Stimulated activated CD4-positive, alpha-beta T cell treated with anti-CD3 and anti-CD28 coated beads, Interleukin-12 subunit alpha, Interleukin-12 subunit beta, amount 100 ng/mL, for 4 hours (primary cell): Measurements from ENCODE around the gene RBM38.
A peak's percentile ranks its signal among the peaks of the same experiment; 100 is the strongest.
"Not testable (repeated sequence)": the region's sequence is repeated elsewhere in the genome, so short reads cannot be mapped to it uniquely, and the experiment has no call there.

Experiments
- DNase-seq: peaks from one replicate; pipeline ENCODE4 v3.0.0-alpha.2; 2020

RBM38 gene

GRCh38 chr20:57421253-57422220 lies 30.3 kb downstream of the RBM38 start:
- DNase-seq, result no peak

DNA sequence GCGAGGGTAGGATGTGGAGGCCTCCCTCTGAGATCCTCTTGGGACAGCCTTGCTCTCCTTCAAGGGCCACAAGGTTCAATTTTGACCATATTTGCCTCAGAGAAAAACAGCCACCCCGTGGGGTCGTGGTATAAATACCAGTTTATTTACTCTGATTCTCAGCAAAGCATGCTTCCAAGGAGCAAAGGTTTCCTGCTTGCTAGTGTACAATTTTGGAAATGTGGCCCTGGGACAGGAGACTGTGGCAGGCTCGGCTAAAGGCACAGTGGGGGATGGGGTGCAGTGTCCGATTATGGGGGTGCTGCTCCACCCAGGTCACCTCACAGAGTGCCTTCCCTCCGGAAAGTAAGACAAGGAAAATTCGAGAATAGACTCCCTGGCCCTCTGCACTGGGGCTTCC lies 31.1 kb downstream of the RBM38 start:
- DNase-seq, result no peak

DNA sequence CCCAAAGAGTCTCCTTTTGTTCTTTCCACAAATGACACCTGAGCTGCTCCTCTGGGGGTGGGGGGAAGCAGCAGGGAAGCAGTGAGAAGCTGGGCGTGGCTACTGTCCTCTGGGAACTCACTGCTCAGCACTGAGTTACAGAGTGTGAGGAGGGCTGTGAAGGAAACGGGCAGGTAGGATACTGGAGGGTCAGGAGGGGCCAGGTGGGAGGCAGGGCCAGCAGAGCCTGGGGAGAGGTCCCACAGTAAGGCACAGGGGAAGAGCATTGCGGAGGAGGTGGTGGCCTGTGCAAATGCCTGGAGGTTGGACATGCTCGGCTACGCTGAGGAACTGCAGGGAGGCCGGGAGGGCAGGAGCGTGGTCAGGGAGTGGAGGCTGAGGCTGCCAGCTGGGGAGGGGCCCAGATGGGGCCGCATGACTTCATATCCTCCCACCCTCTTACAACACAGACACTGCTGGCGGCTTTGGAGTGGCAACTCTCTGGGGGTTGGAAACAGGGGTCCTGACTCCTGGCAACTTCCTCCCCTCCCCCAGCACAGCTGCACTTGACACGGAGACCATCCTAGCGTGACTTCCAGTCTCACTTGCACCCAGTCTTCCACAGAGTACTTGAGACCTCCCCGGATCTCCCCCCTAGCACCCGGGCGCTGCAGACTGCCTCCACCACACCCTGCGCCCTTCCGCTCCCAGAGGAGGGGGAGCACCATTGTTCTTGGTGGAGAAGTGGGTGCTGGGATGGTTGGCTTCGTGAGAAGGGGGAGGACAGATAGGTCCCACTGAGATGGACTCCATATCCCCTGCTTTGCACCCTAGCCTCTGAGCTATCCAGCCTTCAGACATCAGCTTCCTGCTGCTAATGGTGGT lies 34.2 kb downstream of the RBM38 start:
- no peak for DNase-seq

GRCh38 chr20:57426271-57426689 lies 35.1 kb downstream of the RBM38 start:
- DNase-seq, result no peak

GRCh38 chr20:57426831-57427230 lies 35.6 kb downstream of the RBM38 start:
- DNase-seq, result no peak

- no peak for DNase-seq
Observed at GRCh38 chr20:57428324-57429158, 37.3 kb downstream of the RBM38 start.

GRCh38 chr20:57429159-57429496 lies 37.9 kb downstream of the RBM38 start:
- DNase-seq, result no peak

DNA sequence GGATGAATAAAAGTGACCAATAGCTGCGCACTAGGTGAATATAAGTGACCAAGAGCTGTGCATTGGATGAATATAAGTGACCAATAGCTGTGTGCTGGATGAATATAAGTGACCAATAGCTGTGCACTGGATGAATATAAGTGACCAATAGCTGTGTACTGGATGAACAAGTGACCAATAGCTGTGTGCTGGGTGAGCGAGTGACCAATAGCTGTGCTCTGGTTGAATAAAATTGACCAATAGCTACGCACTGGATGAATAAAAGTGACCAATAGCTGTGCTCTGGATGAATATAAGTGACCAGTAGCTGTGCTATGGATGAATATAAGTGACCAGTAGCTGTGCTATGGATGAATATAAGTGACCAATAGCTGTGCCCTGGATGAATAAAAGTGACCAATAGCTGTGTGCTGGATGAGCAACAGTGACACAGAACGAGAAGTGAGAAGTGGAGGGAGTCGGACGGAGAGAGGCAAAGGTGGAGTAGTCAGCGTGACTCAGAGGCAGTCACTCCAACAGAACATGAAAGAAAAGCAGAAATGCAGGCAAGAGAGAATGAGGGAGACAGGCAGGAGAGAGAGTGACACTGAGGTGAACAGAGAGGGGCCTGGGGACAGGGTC lies 38.5 kb downstream of the RBM38 start:
- no peak for DNase-seq

- DNase-seq, result not testable (repeated sequence)
Observed at GRCh38 chr20:57430201-57430596, 39.0 kb downstream of the RBM38 start.

GRCh38 chr20:57431539-57431835 lies 40.3 kb downstream of the RBM38 start:
- DNase-seq, result no peak

GRCh38 chr20:57432480-57432861 lies 41.3 kb downstream of the RBM38 start:
- no peak for DNase-seq

DNA sequence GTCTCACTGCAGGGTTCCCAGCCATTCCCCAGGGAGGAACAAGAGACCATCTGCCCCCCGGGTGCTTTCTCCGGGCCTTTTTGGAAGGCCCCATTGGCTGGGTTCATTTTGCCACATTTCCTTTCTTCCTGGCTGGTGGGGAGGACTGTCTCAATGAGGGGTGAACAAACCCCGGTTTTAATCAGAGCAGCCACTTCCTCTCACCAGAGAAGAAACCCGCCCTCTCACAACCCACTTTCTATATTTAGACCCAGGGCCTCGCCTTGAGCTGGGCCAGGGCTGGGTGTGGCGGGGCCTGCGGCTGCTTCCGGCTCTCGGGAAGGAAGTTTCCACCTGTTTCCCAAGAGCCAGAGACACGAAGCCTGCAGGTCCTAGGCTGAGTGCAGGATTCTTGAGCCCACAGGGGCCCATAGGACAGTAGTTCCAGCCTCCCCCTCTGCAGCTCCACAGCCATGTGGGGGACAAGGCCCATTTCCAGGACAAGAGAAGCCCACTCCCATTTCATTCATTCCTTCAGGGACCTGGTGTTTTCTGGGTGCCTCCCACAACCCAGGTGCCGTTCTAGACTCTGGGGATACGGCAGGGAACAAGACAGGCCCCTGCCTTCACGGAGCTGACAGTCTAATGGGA lies 41.8 kb downstream of the RBM38 start:
- DNase-seq, result peak; percentile 41

DNA sequence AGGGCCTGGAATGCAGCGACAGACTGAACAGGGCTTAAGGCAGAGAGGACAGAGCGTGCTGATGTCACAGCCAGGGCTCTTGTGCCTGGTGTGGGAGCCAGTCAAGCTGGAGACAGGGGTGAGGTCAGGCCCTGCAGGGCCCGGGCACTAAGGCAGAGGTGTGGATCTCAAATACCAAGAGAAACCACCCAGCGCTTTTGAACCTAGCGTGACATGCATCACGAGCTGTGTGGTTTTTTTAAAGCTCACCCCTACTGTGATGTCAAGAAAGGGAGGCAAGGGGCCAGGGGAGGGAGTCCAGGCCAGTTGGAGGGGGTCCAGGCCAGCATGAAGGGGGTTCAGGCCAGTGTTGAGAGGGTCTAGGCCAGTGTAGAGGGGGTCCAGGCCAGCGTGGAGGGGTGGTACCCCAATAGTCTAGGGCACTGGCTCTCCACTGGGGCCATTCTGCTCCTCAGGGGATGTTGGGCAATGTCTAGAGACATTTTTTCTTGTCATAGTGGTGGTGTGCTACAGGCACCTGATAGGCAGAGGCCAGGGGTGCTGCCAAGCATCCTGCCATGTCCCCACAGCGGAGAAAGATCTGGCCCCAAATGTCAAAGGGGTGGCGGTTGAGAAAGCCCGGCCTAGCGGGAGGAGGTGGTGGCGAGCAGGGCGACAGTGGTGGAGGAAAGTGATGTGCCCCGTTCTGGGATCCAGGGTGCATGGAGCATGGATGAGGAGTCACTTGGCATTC lies 42.6 kb downstream of the RBM38 start:
- no peak for DNase-seq

DNA sequence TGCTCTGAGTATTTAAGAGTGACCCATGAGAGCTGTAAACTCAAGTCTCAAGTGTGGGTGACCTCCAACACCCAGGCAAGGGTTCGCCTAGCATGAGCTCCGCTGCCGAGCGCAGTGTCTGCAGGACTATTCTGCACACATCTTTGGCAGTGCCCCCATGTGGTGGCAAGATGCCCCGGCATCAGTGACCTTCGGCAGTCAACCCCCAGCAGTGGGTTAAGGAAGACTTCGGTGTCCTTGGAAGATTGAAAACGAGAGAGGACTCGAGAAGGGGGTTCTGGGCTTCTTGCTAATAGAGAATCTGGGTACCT lies 43.1 kb downstream of the RBM38 start:
- DNase-seq, result no peak

GRCh38 chr20:57435105-57435497 lies 43.9 kb downstream of the RBM38 start:
- DNase-seq, result no peak

- no peak for DNase-seq
Observed at GRCh38 chr20:57435498-57436222, 44.5 kb downstream of the RBM38 start.

- DNase-seq, result no peak
Observed at GRCh38 chr20:57436223-57436545, 45.0 kb downstream of the RBM38 start.

GRCh38 chr20:57437267-57437666 lies 46.1 kb downstream of the RBM38 start:
- DNase-seq, result no peak

DNA sequence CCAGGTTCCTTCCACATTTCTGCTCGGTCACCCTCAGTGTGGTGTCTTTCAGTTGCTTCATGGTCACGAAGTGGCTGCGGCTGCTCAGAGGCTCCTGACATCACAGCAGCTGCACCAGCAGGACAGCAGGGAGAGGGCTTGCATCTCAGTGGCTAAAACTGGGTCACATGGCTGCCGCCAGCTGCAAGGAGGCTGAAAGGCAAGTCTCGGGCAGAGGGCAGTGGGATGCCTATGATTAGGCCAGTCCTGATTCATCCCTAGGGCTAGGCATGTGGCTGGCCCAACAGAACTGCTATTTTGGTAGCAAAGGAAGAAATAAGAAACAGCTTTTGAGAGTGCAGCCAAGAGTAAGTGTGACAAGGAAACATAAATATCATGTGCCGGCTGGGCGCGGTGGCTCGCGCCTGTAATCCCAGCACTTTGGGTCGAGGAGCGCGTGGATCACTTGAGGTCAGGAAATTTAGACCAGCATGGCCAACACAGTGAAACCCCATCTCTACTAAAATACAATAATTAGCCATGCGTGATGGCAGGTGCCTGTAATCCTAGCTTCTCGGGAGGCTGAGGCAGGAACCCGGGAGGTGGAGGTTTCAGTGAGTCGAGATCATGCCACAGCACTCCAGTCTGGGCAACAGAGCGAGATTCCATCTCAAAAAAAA lies 46.6 kb downstream of the RBM38 start:
- no peak for DNase-seq

GRCh38 chr20:57438552-57438951 lies 47.4 kb downstream of the RBM38 start:
- no peak for DNase-seq

- no peak for DNase-seq
Observed at GRCh38 chr20:57439432-57439831, 48.2 kb downstream of the RBM38 start.
